ENCODE data around the gene LIN9.

- TF ChIP-seq CTCF (IDR thresholded peaks at IDR 0.05; ENCODE audit: low read depth, low read length), result no peak
- no peak for TF ChIP-seq EZH2phosphoT487 (IDR thresholded peaks at IDR 0.05; ENCODE audit: low read depth)
Measured at GRCh38 chr1:226204198-226204597, 104.8 kb downstream of the LIN9 start.
